Psoas muscle (tissue), 8 donors: ENCODE measurements around the gene METRN. TPM values are rescaled to one million over a fixed set of nuclear protein-coding genes. Genes with fewer than 3 reads are reported as not detected.

Source experiments
- ATAC-seq, 4 donors: fragments of 200-7000 bp; cut with Tn5 transposase; one replicate each; pipeline ENCODE4 v1.9.1; 2020; ENCODE audit warnings: moderate library complexity in 3 of 4, mild to moderate bottlenecking in 2 of 4
- DNase-seq, 2 donors: peaks; one replicate each; pipeline ENCODE4 v3.0.0-alpha.2; 2020
- H3K27ac ChIP-seq: fragments of 200-600 bp; one replicate; pipeline ENCODE4 v1.8.0; 2022
- H3K27me3 ChIP-seq, 3 donors: fragments of 200-600 bp in 1 of 3; one replicate each; pipeline versions ENCODE4 v1.6.1 to v1.8.0; 2013 to 2022; ENCODE audit warnings: low read length in 2 of 3, mild to moderate bottlenecking in 2 of 3, moderate library complexity in 1 of 3; ENCODE audit not compliant: insufficient read depth in 3 of 3
- H3K36me3 ChIP-seq, 2 donors: fragments of 200-600 bp in 1 of 2; one replicate each; pipeline versions ENCODE4 v1.6.1 to v1.8.0; 2013 to 2022; ENCODE audit warnings: low read depth in 1 of 2, mild to moderate bottlenecking in 1 of 2, moderate library complexity in 1 of 2; ENCODE audit not compliant: insufficient read depth in 1 of 2
- H3K4me1 ChIP-seq: fragments of 200-600 bp; one replicate; pipeline ENCODE4 v1.8.0; 2022
- H3K4me3 ChIP-seq: fragments of 200-600 bp; one replicate; pipeline ENCODE4 v1.8.0; 2022; ENCODE audit warnings: mild to moderate bottlenecking
- H3K9me3 ChIP-seq: fragments of 200-600 bp; one replicate; pipeline ENCODE4 v1.8.0; 2022
- WGBS, 3 donors: extraction: QIAGEN DNeasy Blood & Tissue Kit; methylation state at CpG; one replicate each; pipeline versions ENCODE4 v1.1.6 to v1.1.7; 2013; 5-methylcytosine and 5-hydroxymethylcytosine counted together
- intact Hi-C, 2 donors: fragments of 100-400 bp; cut with DNase I; formaldehyde crosslinking; loops; one replicate each; pipeline versions ENCODE4 v1.11.0 to v1.14.2; 2022
- polyA plus RNA-seq, 3 donors: library from polyadenylated mRNA; stranded (reverse); fragments of 200-250 nt; gene quantifications; one replicate each; pipeline ENCODE4 v1.2.3, GENCODE V29; 2013
- total RNA-seq, 4 donors: library from RNA; stranded (reverse); fragmentation: NEBNext Ultra II Directional in 2 of 4; extraction: Animal tissue kit (Norgen Biotek cat#: 25700) in 2 of 4; gene quantifications; one replicate each; pipeline versions ENCODE4 v1.2.1 to v1.2.4, GENCODE V29; 2021 to 2023
- TF ChIP-seq, protein P1 (sequence below): fragments of 200-600 bp; IDR thresholded peaks from one replicate; pipeline ENCODE4 v1.8.0; 2022; ENCODE audit warnings: antibody characterized with exemption
- donor health status: healthy with polysubstance abuse.
- donor health status: DM: no; HTN: no; CAD: no; lungs with moderate emphysema.
- donor health status: Bipolar disorder and iron deficiency.
- donor health status: healthy.
- donor health status: DM: yes; HTN: yes; CAD: no.
- donor health status: DM: no; HTN: no; CAD: no.
- donor health status: DM: no; HTN: no; CAD: no.
- donor health status: DM: yes; HTN: yes; CAD: no.

The METRN gene
- total and polyA plus RNA-seq, 7 donors = 17.9 to 28.0 (median 22.8) TPM

DNA sequence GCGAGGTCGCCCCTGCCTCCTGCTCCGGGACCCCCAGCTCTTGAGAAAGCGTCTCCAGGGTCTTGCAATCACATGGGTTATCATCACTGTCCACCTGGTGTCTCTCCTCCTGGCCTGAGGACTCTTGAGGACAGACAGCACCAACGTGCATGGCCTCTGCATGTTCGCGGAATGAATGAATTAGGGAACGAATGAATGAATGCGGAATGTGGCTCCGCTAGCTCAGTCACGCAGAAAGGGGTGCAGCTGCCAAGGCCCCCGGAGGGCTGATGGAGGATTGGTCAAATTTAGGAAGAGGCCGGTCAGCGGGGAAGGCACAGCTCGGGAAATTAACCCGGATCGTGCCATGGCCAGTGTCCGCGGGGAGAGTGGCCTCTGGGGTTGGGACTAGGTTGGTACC is 12.6 kb upstream of the METRN start:
- intact Hi-C loops = no loop called here
- 80 to 85% (median 82%) methylated on average over 19 of the region's 19 CpGs for WGBS, 3 donors
- ATAC-seq (no peak), DNase-seq (no peak)
- Histone ChIP-seq H3K4me3 (no peak overlapping the region), H3K27ac (no peak overlapping the region), H3K36me3 (no peaks in the 10 kb centered on the region), H3K9me3 (no peaks in the 10 kb centered on the region), H3K4me1 (no peaks in the 10 kb centered on the region), H3K27me3 (peaks cover 0 to 97% (median 52%) of the 10 kb centered on the region in 3 donors)
- TF ChIP-seq, protein P1, sequence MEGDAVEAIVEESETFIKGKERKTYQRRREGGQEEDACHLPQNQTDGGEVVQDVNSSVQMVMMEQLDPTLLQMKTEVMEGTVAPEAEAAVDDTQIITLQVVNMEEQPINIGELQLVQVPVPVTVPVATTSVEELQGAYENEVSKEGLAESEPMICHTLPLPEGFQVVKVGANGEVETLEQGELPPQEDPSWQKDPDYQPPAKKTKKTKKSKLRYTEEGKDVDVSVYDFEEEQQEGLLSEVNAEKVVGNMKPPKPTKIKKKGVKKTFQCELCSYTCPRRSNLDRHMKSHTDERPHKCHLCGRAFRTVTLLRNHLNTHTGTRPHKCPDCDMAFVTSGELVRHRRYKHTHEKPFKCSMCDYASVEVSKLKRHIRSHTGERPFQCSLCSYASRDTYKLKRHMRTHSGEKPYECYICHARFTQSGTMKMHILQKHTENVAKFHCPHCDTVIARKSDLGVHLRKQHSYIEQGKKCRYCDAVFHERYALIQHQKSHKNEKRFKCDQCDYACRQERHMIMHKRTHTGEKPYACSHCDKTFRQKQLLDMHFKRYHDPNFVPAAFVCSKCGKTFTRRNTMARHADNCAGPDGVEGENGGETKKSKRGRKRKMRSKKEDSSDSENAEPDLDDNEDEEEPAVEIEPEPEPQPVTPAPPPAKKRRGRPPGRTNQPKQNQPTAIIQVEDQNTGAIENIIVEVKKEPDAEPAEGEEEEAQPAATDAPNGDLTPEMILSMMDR = no peak

DNA sequence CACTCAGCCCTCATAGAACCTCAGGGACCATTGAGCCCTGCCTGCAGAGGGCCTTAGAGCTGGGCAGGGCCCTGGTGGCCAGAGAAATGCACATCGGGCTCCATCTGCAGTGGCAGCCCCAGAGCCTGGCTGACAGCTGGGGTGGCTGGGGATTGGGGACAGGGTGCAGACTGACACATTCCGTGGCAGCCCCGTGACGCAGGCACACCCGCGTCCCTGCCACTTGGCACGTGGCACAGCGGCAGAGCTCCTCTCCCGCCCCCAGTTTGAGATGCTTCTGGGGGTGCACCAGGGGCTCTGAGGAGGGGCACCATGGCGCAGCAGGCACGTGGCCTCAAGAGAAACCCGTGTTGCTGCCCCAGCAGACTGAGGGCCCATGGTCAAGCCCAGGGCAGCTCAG is 11.5 kb upstream of the METRN start:
- no peak overlapping the region for H3K27ac ChIP-seq
- no peak overlapping the region for H3K4me3 ChIP-seq
- no peak for DNase-seq
- H3K4me1 ChIP-seq = no peaks in the 10 kb centered on the region
- no peak for ATAC-seq
- peaks cover 0 to 95% (median 56%) of the 10 kb centered on the region in 3 donors for H3K27me3 ChIP-seq
- TF ChIP-seq, protein P1 = no peak
- intact Hi-C loops = no loop called here
- H3K36me3 ChIP-seq = no peaks in the 10 kb centered on the region
- no peaks in the 10 kb centered on the region for H3K9me3 ChIP-seq
- WGBS, 3 donors = 69 to 73% (median 70%) methylated on average over 12 of the region's 12 CpGs

DNA sequence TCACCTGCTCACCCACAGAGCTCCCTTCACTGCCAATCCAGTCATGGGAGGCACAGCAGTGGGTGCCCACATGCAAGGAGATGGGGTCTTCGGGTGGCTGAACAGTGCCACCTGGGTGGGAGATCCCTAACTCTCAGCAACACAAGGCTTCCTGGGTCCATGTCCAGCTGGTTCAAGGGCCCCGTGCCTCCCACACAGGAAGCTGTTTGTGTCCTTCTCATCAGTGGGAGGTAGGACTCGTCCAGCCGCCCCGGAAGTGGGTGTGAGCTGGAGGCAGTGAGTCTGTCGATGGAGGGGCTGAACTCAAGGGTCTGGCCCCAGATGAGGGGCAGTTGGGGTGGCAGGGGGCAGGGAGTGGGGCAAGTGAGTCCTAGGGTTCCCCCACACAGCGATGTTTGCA is 10.9 kb upstream of the METRN start:
- no peak overlapping the region for H3K27ac ChIP-seq
- DNase-seq = no peak
- ATAC-seq = no peak
- no peak overlapping the region for H3K4me3 ChIP-seq
- H3K27me3 ChIP-seq = peaks cover 0 to 95% (median 60%) of the 10 kb centered on the region in 3 donors
- H3K4me1 ChIP-seq = no peaks in the 10 kb centered on the region
- no peaks in the 10 kb centered on the region for H3K9me3 ChIP-seq
- 59 to 62% (median 61%) methylated on average over 7 of the region's 7 CpGs for WGBS, 3 donors
- TF ChIP-seq, protein P1 = no peak
- intact Hi-C loops = no loop called here
- H3K36me3 ChIP-seq = no peaks in the 10 kb centered on the region

DNA sequence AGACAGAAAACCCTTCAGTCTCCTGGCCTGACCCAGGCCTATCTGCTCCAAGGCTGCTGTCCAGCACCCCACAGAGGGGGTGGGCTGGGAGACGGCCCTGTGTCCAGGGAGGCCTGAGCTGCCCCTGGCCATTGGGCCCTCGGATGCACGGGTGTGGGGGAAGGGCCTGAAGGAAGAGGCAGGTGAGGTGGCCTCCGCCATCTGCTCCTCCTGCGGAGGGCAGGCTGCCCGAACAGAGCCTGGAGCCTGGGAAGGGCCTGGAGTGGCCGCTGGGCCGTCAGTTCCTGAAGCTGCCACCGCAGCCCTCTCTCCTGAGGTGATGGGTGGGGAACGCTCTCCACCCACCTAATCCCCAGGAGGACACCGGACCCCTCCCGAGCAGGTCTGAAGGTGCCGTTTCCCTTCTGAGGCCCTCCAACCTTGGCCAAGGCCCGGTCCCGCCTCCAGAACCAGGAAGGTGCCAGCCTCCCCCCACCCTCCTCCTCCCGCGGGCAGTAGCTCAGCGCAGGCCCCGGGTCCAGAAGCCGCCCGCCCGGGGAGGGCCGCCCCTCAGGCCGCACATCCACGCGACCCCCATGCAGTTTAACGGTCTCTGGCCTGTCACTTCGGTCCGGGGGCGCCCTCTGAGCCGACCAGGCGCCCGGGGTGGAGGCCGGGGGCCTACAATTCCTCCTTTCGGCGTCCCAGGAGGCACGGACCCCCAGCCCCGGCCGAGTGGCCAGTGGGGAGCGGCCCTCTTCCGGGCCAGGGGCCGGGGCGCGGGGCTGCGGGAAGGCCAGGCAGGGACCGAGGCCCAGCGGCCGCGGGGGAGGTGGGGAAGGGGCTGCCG is 10.2 kb upstream of the METRN start:
- Histone ChIP-seq H3K36me3 (no peaks in the 10 kb centered on the region), H3K27me3 (peaks cover 0 to 93% (median 59%) of the 10 kb centered on the region in 3 donors), H3K27ac (no peak overlapping the region), H3K4me3 (no peak overlapping the region), H3K4me1 (no peaks in the 10 kb centered on the region), H3K9me3 (no peaks in the 10 kb centered on the region)
- ATAC-seq = no peak
- no peak for DNase-seq
- 9 to 13% (median 10%) methylated on average over 29 to 50 of the region's 50 CpGs for WGBS, 3 donors
- TF ChIP-seq, protein P1 = no peak
- intact Hi-C loops = no loop called here
